Psoas muscle (tissue), 8 donors: ENCODE data around the gene ATG4B. TPM values are rescaled to one million over a fixed set of nuclear protein-coding genes. Genes with fewer than 3 reads are reported as not detected.

ENCODE experiments used
- ATAC-seq, 4 donors: fragments of 200-7000 bp; cut with Tn5 transposase; one replicate each; pipeline ENCODE4 v1.9.1; 2020; ENCODE audit warnings: moderate library complexity in 3 of 4, mild to moderate bottlenecking in 2 of 4
- DNase-seq, 2 donors: peaks; one replicate each; pipeline ENCODE4 v3.0.0-alpha.2; 2020
- H3K27ac ChIP-seq: fragments of 200-600 bp; one replicate; pipeline ENCODE4 v1.8.0; 2022
- H3K27me3 ChIP-seq, 3 donors: fragments of 200-600 bp in 1 of 3; one replicate each; pipeline versions ENCODE4 v1.6.1 to v1.8.0; 2013 to 2022; ENCODE audit warnings: low read length in 2 of 3, mild to moderate bottlenecking in 2 of 3, moderate library complexity in 1 of 3; ENCODE audit not compliant: insufficient read depth in 3 of 3
- H3K36me3 ChIP-seq, 2 donors: fragments of 200-600 bp in 1 of 2; one replicate each; pipeline versions ENCODE4 v1.6.1 to v1.8.0; 2013 to 2022; ENCODE audit warnings: low read depth in 1 of 2, mild to moderate bottlenecking in 1 of 2, moderate library complexity in 1 of 2; ENCODE audit not compliant: insufficient read depth in 1 of 2
- H3K4me1 ChIP-seq: fragments of 200-600 bp; one replicate; pipeline ENCODE4 v1.8.0; 2022
- H3K4me3 ChIP-seq: fragments of 200-600 bp; one replicate; pipeline ENCODE4 v1.8.0; 2022; ENCODE audit warnings: mild to moderate bottlenecking
- H3K9me3 ChIP-seq: fragments of 200-600 bp; one replicate; pipeline ENCODE4 v1.8.0; 2022
- WGBS, 3 donors: extraction: QIAGEN DNeasy Blood & Tissue Kit; methylation state at CpG; one replicate each; pipeline versions ENCODE4 v1.1.6 to v1.1.7; 2013; 5-methylcytosine and 5-hydroxymethylcytosine counted together
- intact Hi-C, 2 donors: fragments of 100-400 bp; cut with DNase I; formaldehyde crosslinking; loops; one replicate each; pipeline versions ENCODE4 v1.11.0 to v1.14.2; 2022
- polyA plus RNA-seq, 3 donors: library from polyadenylated mRNA; stranded (reverse); fragments of 200-250 nt; gene quantifications; one replicate each; pipeline ENCODE4 v1.2.3, GENCODE V29; 2013
- total RNA-seq, 4 donors: library from RNA; stranded (reverse); fragmentation: NEBNext Ultra II Directional in 2 of 4; extraction: Animal tissue kit (Norgen Biotek cat#: 25700) in 2 of 4; gene quantifications; one replicate each; pipeline versions ENCODE4 v1.2.1 to v1.2.4, GENCODE V29; 2021 to 2023
- TF ChIP-seq, protein P1 (sequence below): fragments of 200-600 bp; IDR thresholded peaks from one replicate; pipeline ENCODE4 v1.8.0; 2022; ENCODE audit warnings: antibody characterized with exemption
- donor health status: healthy with polysubstance abuse.
- donor health status: DM: no; HTN: no; CAD: no; lungs with moderate emphysema.
- donor health status: Bipolar disorder and iron deficiency.
- donor health status: healthy.
- donor health status: DM: yes; HTN: yes; CAD: no.
- donor health status: DM: no; HTN: no; CAD: no.
- donor health status: DM: no; HTN: no; CAD: no.
- donor health status: DM: yes; HTN: yes; CAD: no.

The ATG4B gene
- total and polyA plus RNA-seq, 7 donors: 33.7 to 51.3 (median 40.0) TPM

DNA sequence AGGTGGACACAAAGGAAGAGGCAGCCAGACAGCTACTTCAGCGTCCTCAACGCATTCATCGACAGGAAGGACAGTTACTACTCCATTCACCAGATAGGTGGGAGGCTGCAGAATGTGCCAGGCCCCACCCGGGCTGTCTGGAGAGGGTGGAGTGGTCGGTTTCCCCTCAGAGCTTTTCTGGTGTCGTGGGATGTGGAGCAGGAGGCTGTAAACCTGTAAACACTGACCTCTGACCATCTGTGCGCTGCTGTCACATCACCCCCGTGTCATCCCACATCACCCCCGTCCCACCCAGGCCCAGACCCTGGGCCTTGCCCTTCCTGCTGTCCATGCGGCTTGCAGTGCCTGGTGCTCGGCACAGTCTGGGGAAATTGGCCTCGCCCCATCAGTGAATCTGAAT lies 17.1 kb downstream of the ATG4B start:
- Histone ChIP-seq H3K27ac (no peak overlapping the region), H3K36me3 (peaks cover 0 to 77% of the 10 kb centered on the region in 2 donors), H3K4me1 (no peaks in the 10 kb centered on the region), H3K27me3 (no peaks in the 10 kb centered on the region), H3K9me3 (no peaks in the 10 kb centered on the region), H3K4me3 (no peak overlapping the region)
- 88 to 89% (median 88%) methylated on average over 12 of the region's 12 CpGs for WGBS, 3 donors
- no peak for ATAC-seq
- intact Hi-C loops: no loop called here
- DNase-seq: no peak
- TF ChIP-seq, protein P1, sequence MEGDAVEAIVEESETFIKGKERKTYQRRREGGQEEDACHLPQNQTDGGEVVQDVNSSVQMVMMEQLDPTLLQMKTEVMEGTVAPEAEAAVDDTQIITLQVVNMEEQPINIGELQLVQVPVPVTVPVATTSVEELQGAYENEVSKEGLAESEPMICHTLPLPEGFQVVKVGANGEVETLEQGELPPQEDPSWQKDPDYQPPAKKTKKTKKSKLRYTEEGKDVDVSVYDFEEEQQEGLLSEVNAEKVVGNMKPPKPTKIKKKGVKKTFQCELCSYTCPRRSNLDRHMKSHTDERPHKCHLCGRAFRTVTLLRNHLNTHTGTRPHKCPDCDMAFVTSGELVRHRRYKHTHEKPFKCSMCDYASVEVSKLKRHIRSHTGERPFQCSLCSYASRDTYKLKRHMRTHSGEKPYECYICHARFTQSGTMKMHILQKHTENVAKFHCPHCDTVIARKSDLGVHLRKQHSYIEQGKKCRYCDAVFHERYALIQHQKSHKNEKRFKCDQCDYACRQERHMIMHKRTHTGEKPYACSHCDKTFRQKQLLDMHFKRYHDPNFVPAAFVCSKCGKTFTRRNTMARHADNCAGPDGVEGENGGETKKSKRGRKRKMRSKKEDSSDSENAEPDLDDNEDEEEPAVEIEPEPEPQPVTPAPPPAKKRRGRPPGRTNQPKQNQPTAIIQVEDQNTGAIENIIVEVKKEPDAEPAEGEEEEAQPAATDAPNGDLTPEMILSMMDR: no peak

DNA sequence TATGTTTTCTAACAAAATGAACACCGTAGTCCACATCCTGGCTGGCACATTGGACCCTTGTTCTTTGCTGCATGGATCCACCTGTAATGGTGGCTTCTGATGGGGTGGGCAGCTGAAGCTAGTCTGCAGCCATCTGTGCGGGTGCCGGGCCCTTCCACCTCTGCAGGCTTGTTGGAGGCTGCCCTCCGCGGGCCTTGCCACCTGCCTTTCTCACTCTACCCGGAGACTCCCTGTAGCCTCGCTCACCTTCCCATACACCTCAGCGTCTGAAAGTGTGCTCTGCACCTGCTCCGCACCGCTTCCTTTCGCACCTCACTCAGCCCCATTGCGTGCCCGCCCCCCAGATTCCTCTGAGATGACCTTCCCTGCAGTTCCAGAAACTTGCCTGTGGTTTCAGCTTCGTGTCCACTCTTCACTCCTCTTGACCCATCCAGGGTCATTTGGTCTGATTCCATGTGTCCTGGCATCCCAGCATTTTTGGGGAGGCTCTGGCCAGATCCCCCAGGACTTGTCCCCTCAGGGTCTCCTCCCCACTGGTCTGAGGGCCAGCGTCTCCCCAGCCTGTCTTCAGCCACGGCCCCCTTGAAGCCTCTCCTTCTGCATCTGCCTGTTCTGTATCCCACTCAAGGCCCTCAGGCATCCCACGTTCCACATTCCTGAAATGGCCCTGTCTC lies 18.2 kb downstream of the ATG4B start:
- DNase-seq (no peak), ATAC-seq (no peak)
- no peak overlapping the region for H3K4me3 ChIP-seq
- intact Hi-C loops: no loop called here
- WGBS, 3 donors: 89 to 95% (median 93%) methylated on average over 17 of the region's 17 CpGs
- H3K9me3 ChIP-seq: no peaks in the 10 kb centered on the region
- peaks cover 0 to 88% of the 10 kb centered on the region in 2 donors for H3K36me3 ChIP-seq
- no peaks in the 10 kb centered on the region for H3K4me1 ChIP-seq
- no peaks in the 10 kb centered on the region for H3K27me3 ChIP-seq
- H3K27ac ChIP-seq: no peak overlapping the region
- TF ChIP-seq, protein P1: no peak

DNA sequence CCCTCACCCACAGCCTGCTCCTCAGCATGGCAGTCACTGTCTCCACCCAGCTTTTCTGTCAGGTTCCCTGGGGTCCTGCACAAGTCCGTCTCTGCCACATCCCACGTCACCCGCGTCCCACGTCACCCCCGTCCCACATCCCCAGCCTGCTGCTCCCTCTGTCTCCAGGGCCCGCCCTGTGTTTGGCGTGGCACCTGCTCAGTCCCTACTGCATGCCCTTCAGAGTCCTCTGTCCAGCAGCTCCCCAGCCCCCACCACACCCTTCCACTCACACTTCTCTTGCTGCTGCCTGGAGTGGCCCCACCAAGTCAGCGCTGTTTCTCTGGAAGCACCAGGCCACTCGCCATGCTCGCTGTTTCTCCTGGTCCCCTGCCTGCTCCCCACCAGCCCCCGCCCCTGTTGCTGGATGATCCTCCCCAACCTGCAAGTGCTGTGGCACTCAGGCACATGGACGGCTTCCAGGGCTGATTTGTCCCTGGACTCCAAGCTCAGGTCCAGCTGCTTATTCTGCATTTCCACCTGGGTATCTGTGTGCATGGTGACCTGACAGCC lies 18.8 kb downstream of the ATG4B start:
- H3K36me3 ChIP-seq: peaks cover 0 to 90% of the 10 kb centered on the region in 2 donors
- TF ChIP-seq, protein P1: no peak
- H3K4me1 ChIP-seq: no peaks in the 10 kb centered on the region
- 90 to 94% (median 94%) methylated on average over 13 of the region's 13 CpGs for WGBS, 3 donors
- H3K9me3 ChIP-seq: no peaks in the 10 kb centered on the region
- no peak overlapping the region for H3K4me3 ChIP-seq
- ATAC-seq: no peak
- no peak for DNase-seq
- no peaks in the 10 kb centered on the region for H3K27me3 ChIP-seq
- H3K27ac ChIP-seq: no peak overlapping the region
- intact Hi-C loops: no loop called here

DNA sequence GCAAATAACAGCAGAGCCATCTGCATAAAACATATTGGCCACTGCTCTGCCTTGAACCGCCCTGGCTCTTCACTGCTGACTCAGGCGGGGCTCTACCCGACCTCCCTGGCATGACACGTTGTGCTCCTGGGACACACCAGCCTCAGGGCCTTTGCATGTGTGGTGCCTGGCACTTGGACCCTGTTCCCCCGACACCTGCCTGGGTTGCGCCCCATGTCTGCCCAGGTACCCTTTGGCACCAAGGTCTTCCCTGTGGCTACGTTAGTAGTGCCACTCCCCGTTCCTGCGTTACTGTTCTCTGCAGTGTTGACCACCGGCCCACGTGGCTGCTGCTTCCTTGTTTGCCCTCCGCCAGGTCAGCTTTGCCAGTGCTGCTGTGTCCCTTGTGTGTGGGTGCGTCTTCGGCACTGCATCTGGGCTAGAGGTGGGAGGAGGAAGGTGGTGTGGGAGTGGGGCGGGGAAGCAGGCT lies 20.3 kb downstream of the ATG4B start:
- ATAC-seq (no peak), DNase-seq (no peak)
- 87 to 91% (median 88%) methylated on average over 15 of the region's 15 CpGs for WGBS, 3 donors
- Histone ChIP-seq H3K27ac (no peak overlapping the region), H3K27me3 (no peaks in the 10 kb centered on the region), H3K4me3 (no peak overlapping the region), H3K9me3 (no peaks in the 10 kb centered on the region), H3K4me1 (no peaks in the 10 kb centered on the region), H3K36me3 (peaks cover 3 to 86% of the 10 kb centered on the region in 2 donors)
- TF ChIP-seq, protein P1: no peak
- intact Hi-C loops: no loop called here
